GM18498 (cell line): ENCODE data around the gene DEGS2.
A peak's percentile ranks its signal among the peaks of the same experiment; 100 is the strongest.

Experiments used
- ATAC-seq: cut with Tn5 transposase; IDR thresholded peaks from one replicate; pipeline ENCODE4 v1.9.1; 2021; ENCODE audit warnings: mild to moderate bottlenecking, moderate library complexity; ENCODE audit not compliant: unreplicated experiment

DEGS2 gene

GRCh38 chr14:100115726-100116125 is 43.7 kb downstream of the DEGS2 start:
- no peak for ATAC-seq

GRCh38 chr14:100115236-100115635 is 44.2 kb downstream of the DEGS2 start:
- no peak for ATAC-seq

DNA sequence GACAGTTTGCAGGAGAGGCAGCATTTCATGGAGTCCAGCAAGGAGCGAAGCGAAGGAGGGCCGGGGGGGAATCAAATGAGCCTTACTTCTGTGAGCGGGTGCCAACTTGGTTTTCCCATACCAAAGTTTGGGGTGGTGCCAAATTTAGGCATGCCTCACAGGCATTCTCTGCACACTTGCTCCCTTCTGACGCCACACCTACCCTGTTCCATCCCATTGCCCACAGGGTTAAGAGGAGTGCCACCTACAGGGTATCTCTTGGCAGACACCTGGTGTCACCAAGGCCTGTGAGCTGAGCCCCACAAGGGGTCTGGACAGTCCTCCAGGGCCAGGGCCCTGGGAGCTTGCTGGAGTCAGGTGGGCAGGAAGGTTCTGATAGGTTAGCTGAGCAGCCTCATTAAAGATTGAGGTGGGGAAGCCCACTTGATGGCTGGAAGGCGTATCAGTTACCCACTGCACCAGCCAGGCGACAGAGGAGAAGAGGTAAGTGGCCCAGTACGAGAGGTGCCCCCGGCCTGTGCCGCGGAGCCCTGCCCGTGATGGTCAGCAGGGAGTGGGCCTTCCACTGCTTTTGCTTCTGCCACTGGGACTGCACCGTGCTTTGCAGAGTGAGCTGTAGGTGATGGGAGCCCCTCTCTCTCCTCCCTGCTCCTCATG is 45.2 kb downstream of the DEGS2 start:
- no peak for ATAC-seq

DNA sequence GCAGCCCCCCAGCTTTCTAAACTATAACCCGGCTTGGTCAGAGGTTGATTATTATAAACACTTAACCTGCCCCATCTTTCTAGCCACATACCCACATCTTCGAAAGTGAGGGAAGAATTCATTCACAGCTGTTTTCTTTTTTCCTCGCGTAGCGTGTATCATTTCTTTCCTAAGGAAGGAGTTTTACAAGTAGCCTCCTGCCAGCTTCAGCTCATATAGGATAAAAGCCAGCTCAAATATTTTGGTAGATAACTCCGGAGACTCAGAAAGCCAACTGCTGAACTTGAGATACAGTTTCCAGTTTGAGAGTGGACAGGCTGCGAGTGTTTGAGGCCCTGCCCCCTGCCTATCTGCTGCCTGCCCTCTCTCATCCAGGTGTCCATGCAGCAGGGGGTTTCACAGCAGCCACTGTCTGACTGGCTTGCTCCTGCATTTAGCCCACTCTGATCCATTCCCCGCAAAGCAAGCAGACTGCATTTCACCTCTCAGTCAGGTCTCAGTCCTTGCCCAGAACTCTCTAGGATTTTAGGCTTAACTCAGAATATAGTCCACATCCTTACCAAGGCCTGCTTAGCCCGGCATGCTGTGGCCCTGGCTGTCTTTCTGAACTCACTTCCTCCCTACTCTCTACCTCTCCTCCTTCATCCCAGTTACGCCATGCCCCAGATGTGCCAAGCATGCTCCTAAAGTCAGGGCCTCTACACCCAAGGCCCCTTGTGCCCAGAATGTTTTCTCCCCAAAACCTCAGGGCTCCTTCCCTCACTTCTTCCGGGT is 47.3 kb downstream of the DEGS2 start:
- no peak for ATAC-seq

DNA sequence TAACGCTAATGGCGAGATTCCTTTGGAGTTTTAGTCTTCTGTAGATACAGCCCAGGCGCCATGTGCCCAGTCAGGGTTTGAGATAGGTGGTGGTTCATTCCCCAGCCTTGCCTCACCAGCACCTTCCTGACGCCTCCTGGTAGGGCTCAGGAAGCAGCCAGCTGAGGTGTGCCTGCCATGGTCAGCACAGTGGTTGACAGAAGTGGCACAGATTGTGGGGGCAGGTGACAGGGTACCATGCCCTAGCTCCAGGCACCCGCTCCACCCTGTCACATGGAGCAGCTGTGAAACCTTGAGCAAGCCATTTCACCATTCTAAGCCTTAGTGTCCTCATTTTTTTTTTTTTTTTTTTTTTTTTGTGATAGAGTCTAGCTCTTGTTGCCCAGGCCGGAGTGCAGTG is 48.6 kb downstream of the DEGS2 start:
- no peak for ATAC-seq

- no peak for ATAC-seq
Observed at GRCh38 chr14:100109594-100109955, 49.9 kb downstream of the DEGS2 start.

DNA sequence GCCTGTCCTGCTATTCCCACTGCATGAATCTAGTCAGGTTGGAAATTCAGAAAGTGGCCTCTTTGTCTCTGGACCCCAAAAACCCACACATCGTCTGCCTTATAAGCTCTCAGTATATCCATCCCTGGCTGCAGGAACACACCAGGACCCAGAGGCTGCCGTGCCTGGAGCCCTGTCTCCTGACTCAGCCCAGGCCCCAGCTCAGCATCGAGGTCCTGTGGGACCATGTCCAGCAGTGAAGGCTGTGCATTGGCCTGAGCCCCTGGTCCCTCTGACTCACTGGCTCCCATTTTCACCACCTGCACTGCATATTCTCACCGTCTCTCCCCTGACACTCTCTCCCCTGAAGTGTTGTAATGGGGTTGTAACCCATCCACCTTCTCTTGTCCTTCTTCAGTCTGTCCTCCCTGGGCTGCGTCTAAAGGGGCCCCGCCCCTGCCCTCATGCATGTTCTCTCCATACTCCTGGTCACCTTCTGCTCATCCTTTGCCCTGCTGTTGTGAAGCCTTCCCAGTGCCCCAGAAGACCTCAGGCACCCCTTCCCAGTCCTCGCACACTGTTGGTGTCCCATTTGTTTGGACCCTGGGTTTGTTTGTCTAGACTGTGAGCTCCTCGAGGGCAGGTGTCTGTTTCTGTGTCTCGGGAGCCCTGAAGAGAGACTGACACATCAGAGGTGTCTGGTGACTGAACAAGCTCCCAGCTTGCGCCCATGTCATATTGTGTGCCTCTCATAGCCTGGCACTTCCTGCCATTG is 50.4 kb downstream of the DEGS2 start:
- no peak for ATAC-seq

- ATAC-seq = peak; percentile 83
Observed at GRCh38 chr14:100108042-100108825, 51.2 kb downstream of the DEGS2 start.

- ATAC-seq = no peak
Observed at GRCh38 chr14:100107236-100107635, 52.2 kb downstream of the DEGS2 start.

GRCh38 chr14:100106250-100107112 is 53.0 kb downstream of the DEGS2 start:
- no peak for ATAC-seq

DNA sequence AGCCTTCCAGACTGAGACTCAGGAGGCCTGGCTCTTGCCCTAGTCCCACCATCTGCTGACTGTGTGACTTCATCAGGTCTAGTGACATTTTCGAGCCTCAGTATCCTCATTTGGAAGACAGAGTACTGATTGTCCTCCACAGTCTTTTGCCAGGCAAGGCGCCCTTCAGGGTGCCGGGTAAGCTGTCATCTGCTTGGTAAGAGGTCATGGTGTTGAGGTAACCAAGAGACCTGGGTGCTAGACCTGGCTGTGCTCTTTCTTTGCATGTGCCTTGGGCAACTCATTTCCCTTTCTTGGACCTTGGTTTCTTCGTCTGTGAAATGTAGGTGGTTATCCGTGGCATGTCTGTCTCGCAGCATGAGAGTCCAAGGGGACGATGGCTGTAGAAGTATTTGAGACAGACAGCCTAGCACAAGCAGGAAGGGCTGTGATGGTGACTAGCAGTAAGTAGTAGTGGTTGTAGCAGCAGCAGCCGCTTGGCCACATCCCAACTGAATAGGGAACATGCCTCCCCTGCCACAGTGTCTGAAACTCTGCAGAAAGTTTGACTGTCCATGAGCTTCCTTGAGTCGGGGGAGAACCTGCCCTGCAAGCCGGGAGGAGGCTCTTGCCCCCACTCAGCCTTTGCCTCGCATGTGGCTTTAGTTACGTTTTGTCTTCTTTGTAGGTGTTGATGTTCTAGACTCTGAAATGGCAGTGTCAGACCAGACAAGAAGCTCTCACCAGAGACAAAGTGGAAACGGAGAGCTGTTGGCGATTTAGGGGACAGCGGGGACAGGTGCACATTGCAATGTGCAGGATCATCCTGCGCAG is 53.9 kb downstream of the DEGS2 start:
- ATAC-seq = no peak

GRCh38 chr14:100104523-100105300 is 54.7 kb downstream of the DEGS2 start:
- ATAC-seq = no peak

- no peak for ATAC-seq
Observed at GRCh38 chr14:100104006-100104352, 55.5 kb downstream of the DEGS2 start.

DNA sequence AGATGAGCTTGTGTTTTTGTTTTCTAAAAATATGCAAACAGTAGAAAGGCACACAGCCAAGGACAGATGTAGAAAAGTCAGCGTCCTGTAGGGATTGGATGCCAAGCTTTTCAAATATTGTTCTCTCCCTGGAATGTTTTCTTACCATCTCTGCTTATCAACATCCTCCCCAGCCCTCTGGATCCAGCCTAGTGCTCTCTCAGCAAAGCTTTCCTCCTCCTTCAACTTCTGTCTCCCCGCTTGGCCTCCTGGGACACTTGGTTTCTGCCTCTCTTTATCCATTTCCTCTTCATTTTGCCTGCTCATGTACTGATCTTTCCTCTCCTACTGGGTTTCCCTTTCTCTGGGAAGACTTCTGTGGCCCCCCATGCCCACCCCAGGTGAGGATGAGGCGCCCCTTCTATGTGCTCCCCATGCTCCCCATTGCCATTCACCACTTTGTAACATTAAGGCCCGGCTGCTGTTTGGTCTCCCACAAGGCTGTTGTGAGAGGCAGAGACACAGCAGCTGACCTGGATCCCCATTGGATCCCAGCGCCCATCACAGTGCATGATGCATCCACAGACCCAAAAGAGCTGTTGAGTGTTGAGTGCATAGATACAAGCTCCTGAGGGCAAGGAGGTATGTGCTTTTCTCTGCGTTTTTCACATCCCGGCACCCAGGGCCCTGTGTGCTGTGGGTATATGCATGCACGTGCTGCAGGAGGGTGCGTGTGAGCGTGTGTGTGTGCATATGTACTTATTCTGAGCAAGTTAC is 56.0 kb downstream of the DEGS2 start:
- no peak for ATAC-seq

DNA sequence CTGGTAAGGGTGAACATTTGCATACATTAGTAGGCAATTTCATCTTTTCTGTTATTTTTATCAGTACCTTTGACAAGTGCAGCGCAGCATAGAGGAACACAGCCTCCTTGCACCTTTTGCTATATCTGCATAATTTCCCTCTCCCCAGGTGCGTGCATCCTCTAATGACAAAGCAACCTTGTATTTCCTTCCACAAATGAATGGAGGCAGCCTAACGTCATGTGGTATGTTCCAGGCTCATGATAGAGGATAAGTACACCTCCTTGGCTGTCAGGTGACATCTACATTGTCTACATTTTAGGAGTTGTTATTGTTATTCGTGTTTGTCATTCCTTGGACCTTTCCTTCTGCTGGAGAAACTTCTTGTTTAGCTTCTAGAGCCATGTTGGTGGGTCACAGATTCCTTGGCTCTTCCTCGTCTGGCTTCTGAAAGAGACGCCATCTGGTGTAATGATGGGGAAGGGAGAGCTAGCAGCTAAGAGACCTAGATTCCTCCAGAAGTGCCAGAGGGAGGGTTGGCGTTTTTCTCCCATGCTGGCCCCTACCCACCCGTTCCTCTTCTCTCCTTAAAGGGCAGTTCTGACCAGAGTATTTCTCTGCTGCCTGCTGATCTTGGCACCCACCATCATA is 57.2 kb downstream of the DEGS2 start:
- no peak for ATAC-seq

DNA sequence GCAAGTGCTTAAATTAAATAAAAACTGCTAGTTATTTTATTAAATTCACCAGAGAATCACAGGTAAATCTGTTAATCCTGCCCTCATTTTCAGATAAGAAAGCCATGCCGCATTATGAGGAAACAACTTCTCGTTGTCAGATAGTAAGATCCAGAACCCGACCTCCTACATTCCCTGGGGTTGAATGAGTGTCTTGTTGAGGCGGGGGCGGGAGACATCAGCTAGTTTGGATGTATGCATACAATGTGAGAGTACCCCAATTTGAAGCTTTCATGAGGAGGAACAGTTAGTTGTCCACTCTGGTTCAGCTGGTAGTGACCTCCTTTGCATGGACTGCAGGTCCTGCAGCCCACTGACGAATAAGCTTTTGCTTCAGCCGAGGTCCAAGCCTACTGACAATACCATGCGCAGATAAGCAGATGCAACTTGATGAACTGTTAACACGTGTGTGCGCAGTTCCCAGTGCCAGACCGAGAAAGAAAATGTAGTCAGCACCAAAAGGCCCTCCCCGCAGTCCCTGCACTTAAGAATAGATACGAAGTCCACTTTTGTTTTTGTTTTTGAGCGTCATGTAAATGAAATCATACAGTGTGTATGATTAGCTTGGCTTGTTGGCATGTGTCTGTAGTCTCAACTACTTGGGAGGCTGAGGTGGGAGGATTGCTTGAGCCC is 59.3 kb downstream of the DEGS2 start:
- no peak for ATAC-seq

DNA sequence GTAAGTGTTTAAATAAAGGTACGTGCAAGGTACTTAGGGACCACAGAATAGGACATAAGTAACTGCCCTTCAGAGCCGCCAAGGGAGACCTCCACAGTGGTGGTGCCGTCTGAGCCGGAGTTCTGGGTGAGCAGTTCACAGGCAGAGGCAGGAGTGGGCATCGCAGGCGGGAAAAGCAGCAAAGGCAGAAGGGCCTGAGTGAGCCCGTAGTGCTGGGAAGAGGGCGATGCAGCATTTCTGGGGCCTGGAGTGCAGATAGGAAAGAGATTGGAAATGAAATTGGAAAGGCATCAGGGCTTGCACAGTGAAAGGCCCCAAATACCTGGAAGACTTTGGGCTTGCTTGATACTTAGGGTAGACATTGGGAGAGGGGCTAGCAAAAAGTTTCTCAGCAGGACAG is 61.3 kb downstream of the DEGS2 start:
- no peak for ATAC-seq
